Measurements from ENCODE around the gene SLC5A2.

GRCh38 chr16:31536804-31537361 lies 54.0 kb downstream of the SLC5A2 start:
- TF ChIP-seq CTCF (conservative IDR thresholded peaks at IDR 0.05) = no peak
- TF ChIP-seq EZH2 (IDR thresholded peaks at IDR 0.05; ENCODE audit: low read depth) = no peak

Measured in PC-9 (cell line).